Small intestine (tissue), 7 donors: ENCODE results near the gene ANO3. TPM values are rescaled to one million over a fixed set of nuclear protein-coding genes. Genes with fewer than 3 reads are reported as not detected.

Experiments
- DNase-seq, 2 donors: peaks; one replicate each; pipeline versions ENCODE4 v3.0.0 to v3.0.0-alpha.2; 2013
- FAIRE-seq: peaks from 2 replicates; lab custom pipeline; 2012; peaks lifted over from hg19 to GRCh38; lab: Jason Lieb, UNC
- H3K27ac ChIP-seq, 3 donors: one replicate each; pipeline ENCODE4 v1.5.1; 2013; ENCODE audit warnings: low read length in 2 of 3, mild to moderate bottlenecking in 2 of 3, control low read depth in 1 of 3, inconsistent platforms in 1 of 3, low read depth in 1 of 3, moderate library complexity in 1 of 3
- H3K27me3 ChIP-seq, 3 donors: one replicate each; pipeline ENCODE4 v1.6.1; 2013; ENCODE audit warnings: low read length in 3 of 3, inconsistent platforms in 1 of 3; ENCODE audit not compliant: control insufficient read depth in 3 of 3, insufficient read depth in 3 of 3
- H3K36me3 ChIP-seq, 3 donors: one replicate each; pipeline ENCODE4 v1.6.1; 2013; ENCODE audit warnings: low read length in 3 of 3, inconsistent platforms in 1 of 3, low read depth in 1 of 3, mild to moderate bottlenecking in 1 of 3, moderate library complexity in 1 of 3; ENCODE audit not compliant: control insufficient read depth in 3 of 3, insufficient read depth in 2 of 3
- H3K4me1 ChIP-seq, 3 donors: one replicate each; pipeline ENCODE4 v1.6.1; 2013; ENCODE audit warnings: low read length in 2 of 3, inconsistent platforms in 1 of 3, low read depth in 1 of 3, mild to moderate bottlenecking in 1 of 3, moderate library complexity in 1 of 3; ENCODE audit not compliant: control insufficient read depth in 3 of 3, insufficient read depth in 2 of 3
- H3K4me3 ChIP-seq, 3 donors: one replicate each; pipeline ENCODE4 v1.5.1; 2013; ENCODE audit warnings: low read length in 3 of 3, control low read depth in 1 of 3, inconsistent platforms in 1 of 3, low read depth in 1 of 3, mild to moderate bottlenecking in 1 of 3, moderate library complexity in 1 of 3
- H3K9me3 ChIP-seq, 2 donors: one replicate each; pipeline ENCODE4 v1.6.1; 2013; ENCODE audit warnings: low read depth in 1 of 2, low read length in 1 of 2; ENCODE audit not compliant: control insufficient read depth in 2 of 2, insufficient read depth in 1 of 2
- WGBS, 3 donors: extraction: QIAGEN DNeasy Blood & Tissue Kit; methylation state at CpG; one replicate each; pipeline ENCODE4 v1.1.7; 2013; 5-methylcytosine and 5-hydroxymethylcytosine counted together
- polyA plus RNA-seq, 4 donors: library from polyadenylated mRNA; stranded (reverse) in 3 of 4; unstranded in 1 of 4; fragments of 200-250 nt in 3 of 4; fragments of 120-200 nt in 1 of 4; gene quantifications; one replicate each; pipeline versions ENCODE4 v1.2.1 to v1.2.3, GENCODE V29; 2013
- donor health status: healthy with polysubstance abuse.
- donor health status: control.
- donor health status: control.
- donor health status: Bipolar disorder and iron deficiency.
- donor health status: healthy.

Gene ANO3
- polyA plus RNA-seq, 4 donors: under 0.01 to 0.10 (median 0.09) TPM; not detected in 1

- H3K4me3 ChIP-seq: no peak overlapping the region
- H3K27me3 ChIP-seq: no peaks in the 10 kb centered on the region
- no peaks in the 10 kb centered on the region for H3K36me3 ChIP-seq
- 28 to 37% (median 36%) methylated on average over 1 of the region's 1 CpG for WGBS, 3 donors
- H3K4me1 ChIP-seq: no peaks in the 10 kb centered on the region
- no peaks in the 10 kb centered on the region for H3K9me3 ChIP-seq
- no peak overlapping the region for H3K27ac ChIP-seq
- FAIRE-seq: no peak
- DNase-seq: no peak
These were observed 219.4 kb downstream of the ANO3 start for GRCh38 chr11:26551186-26551801.

- H3K4me1 ChIP-seq: no peaks in the 10 kb centered on the region
- H3K27me3 ChIP-seq: no peaks in the 10 kb centered on the region
- no peaks in the 10 kb centered on the region for H3K36me3 ChIP-seq
- no peaks in the 10 kb centered on the region for H3K9me3 ChIP-seq
- DNase-seq: no peak
- 66 to 73% (median 71%) methylated on average over 2 of the region's 2 CpGs for WGBS, 3 donors
- H3K27ac ChIP-seq: no peak overlapping the region
- no peak for FAIRE-seq
- no peak overlapping the region for H3K4me3 ChIP-seq
These were observed 221.3 kb downstream of the ANO3 start for GRCh38 chr11:26553182-26553581.

GRCh38 chr11:26554455-26554854 is 222.5 kb downstream of the ANO3 start:
- WGBS, 3 donors: 74 to 88% (median 80%) methylated on average over 5 of the region's 5 CpGs
- Histone ChIP-seq H3K4me1 (no peaks in the 10 kb centered on the region), H3K27me3 (no peaks in the 10 kb centered on the region), H3K36me3 (no peaks in the 10 kb centered on the region), H3K27ac (no peak overlapping the region), H3K9me3 (no peaks in the 10 kb centered on the region), H3K4me3 (no peak overlapping the region)
- no peak for FAIRE-seq
- DNase-seq: no peak

DNA sequence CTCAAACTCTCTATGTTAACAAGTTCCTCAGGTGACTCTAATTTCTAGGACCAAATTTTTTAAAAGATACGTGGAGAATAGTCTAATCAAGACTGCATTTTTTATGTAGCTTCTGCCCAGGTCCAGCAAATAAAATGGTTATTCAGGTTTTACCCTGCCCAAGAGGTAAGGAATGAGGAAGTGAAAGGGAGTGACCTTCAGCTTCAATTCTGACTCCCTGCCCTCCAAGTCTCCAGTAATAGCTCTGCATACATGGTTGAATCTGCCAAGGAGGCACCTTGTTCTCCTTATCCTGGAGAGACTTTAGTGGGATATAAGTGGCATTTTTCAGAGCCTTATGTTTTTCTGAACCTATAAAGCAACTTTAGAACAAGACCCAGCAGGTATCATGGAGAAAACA is 224.7 kb downstream of the ANO3 start:
- WGBS, 3 donors: 39 to 76% (median 52%) methylated on average over 1 of the region's 1 CpG
- no peak for FAIRE-seq
- H3K4me3 ChIP-seq: no peak overlapping the region
- no peaks in the 10 kb centered on the region for H3K36me3 ChIP-seq
- no peaks in the 10 kb centered on the region for H3K27me3 ChIP-seq
- DNase-seq: peak in 1 of 2 donors; percentile 1
- H3K9me3 ChIP-seq: no peaks in the 10 kb centered on the region
- H3K27ac ChIP-seq: no peak overlapping the region
- H3K4me1 ChIP-seq: no peaks in the 10 kb centered on the region

DNA sequence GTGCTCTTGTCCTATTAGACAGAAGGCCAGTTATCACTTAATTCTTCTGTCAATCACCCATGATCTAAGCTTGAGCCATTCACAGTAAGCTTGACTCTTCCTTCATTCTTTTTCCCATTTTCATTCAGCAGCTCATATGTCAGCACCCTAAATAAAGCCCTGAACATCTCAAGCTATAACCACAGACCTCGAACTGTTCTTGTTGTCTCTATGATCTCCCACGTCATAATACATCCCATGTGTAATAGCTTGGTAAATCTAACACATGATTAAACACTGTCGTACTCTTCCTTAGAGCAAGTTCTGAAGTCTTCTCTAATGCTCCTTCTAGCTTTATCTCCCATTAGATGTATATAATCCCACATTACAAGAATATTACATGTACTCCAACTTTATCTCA is 225.7 kb downstream of the ANO3 start:
- no peak overlapping the region for H3K27ac ChIP-seq
- no peaks in the 10 kb centered on the region for H3K27me3 ChIP-seq
- no peaks in the 10 kb centered on the region for H3K9me3 ChIP-seq
- 56 to 60% (median 59%) methylated on average over 3 of the region's 3 CpGs for WGBS, 3 donors
- no peak overlapping the region for H3K4me3 ChIP-seq
- no peaks in the 10 kb centered on the region for H3K36me3 ChIP-seq
- FAIRE-seq (no peak), DNase-seq (no peak)
- no peaks in the 10 kb centered on the region for H3K4me1 ChIP-seq

DNA sequence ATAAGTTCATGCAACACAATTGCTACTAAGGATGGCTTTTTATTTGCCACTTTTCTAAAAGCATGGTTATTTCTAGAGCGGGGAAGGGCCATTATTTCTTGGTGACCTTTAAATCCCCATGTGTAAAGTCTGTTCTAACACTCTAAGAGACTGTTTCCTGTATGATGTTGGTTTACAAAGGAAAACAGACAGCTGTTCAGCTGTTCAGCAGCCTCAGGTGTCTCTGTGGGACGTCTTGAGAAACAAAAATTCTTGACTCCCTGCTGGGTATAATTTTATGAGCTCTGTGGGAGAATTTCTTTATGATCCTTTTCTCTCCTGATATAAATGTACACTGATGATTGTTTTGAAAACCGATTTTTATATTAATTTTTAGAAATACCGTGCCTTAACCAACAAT is 226.3 kb downstream of the ANO3 start:
- Histone ChIP-seq H3K4me1 (no peaks in the 10 kb centered on the region), H3K36me3 (no peaks in the 10 kb centered on the region), H3K27ac (no peak overlapping the region), H3K9me3 (no peaks in the 10 kb centered on the region), H3K4me3 (no peak overlapping the region), H3K27me3 (no peaks in the 10 kb centered on the region)
- FAIRE-seq (no peak), DNase-seq (no peak)
- 46 to 77% (median 67%) methylated on average over 4 of the region's 4 CpGs for WGBS, 3 donors

DNA sequence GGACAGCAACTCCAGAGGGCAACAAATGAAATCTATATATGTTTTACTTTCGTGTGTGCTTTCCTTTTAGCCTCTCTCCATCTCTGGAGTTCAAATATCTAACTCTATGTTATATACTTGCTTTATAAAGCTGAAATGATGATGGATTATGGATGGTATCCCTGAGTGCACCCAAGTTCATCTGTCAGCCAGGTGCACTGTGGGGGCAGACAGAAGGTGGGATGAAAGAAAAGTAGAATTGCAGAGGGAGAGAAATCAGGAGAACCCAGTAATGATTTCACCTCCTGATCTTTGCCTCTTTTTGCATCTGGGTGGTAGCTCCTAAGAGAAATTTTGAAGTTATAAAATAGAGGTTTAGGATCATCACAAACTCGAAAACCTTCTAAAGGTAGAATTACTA is 237.7 kb downstream of the ANO3 start:
- DNase-seq: no peak
- Histone ChIP-seq H3K27me3 (peaks cover 0 to 2% (median 0%) of the 10 kb centered on the region in 3 donors), H3K4me1 (no peaks in the 10 kb centered on the region), H3K27ac (no peak overlapping the region), H3K4me3 (no peak overlapping the region), H3K9me3 (no peaks in the 10 kb centered on the region), H3K36me3 (no peaks in the 10 kb centered on the region)
- 38 to 61% (median 50%) methylated on average over 2 of the region's 2 CpGs for WGBS, 3 donors
- no peak for FAIRE-seq

DNA sequence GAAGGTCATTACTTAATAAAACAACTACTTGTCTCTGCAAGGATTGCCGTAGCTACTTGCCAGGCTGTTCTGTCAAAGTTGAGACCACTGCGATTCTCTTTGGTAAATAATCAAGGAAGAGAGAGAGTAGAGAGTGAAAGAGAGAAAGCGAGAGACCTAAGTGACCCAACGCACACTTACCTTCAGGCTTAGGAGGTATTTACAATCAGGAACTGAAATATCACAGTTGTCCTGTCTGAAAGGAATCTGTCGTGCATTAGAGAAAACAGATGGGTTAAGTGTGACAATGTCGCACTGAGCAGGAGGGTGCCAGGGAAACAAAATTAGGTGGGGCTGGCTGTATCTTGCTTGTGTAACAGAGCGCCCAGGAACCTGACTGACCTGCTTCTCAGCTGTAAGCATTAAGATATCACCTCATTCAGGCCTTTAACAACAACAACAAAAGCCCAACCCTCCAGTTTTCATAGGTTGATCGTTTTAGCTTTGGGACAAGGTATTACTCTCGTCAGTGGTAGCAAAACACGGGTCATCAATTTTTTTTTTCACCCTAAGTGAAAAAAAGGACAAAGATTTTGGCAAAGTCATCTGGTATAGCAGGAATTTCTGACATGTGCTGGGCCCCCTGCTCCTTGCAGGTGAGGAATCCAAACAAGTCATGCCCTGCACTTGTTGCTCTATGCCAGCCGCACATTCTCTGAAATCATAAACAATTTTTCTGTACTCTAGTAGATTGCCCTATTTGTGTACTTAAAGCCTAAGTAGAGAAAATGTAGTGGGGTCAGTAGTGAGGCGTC is 240.1 kb downstream of the ANO3 start, which contains the start of gene MUC15:
TSS of gene MUC15 (minus strand) at position 403 of the 794 bp plus-strand sequence. CDS start 5,169 bp downstream, outside the sequence.
- WGBS, 3 donors: 48 to 72% (median 55%) methylated on average over 12 of the region's 12 CpGs
- FAIRE-seq: no peak

More for the DNA sequence above, 240.1 kb downstream of the ANO3 start, which contains the start of gene MUC15:
- H3K27ac ChIP-seq: no peak within 1 kb of the TSS
- H3K9me3 ChIP-seq: no peaks in the 10 kb centered on the region
- no peaks in the 10 kb centered on the region for H3K36me3 ChIP-seq
- peaks cover 0 to 2% (median 0%) of the 10 kb centered on the region in 3 donors for H3K27me3 ChIP-seq
- no peaks in the 10 kb centered on the region for H3K4me1 ChIP-seq
- H3K4me3 ChIP-seq: no peak within 1 kb of the TSS
- DNase-seq: no peak
